HG03025 (cell line): Measurements from ENCODE around the gene SLC25A51.
A peak's percentile ranks its signal among the peaks of the same experiment; 100 is the strongest.
"Not testable (repeated sequence)": the region's sequence is repeated elsewhere in the genome, so short reads cannot be mapped to it uniquely, and the experiment has no call there.

Experiments
- ATAC-seq: cut with Tn5 transposase; IDR thresholded peaks from one replicate; pipeline ENCODE4 v1.9.1; 2021; ENCODE audit warnings: mild to moderate bottlenecking, moderate library complexity; ENCODE audit not compliant: unreplicated experiment, low FRiP score

The SLC25A51 gene

GRCh38 chr9:37906312-37907239 is 2.6 kb upstream of the SLC25A51 start:
- no peak for ATAC-seq

DNA sequence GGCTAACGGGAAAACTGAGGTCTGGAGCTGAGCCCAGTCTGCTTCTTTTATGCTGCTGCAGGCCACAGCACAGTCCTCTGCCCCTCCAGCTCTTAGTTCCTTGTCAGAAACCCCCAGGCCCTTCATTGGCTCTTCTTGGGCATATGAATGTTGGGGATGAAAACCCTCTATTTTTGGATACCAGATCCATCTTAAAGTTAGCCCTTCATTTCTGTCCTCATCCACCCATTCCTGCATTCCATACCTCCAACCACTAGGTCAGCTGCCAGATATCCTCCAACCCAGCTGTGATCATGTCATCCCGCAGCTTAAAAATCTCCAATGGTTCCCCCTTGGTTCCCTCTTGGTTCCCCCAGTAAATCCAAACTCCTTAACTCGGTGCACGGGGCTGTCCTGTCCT is 1.8 kb upstream of the SLC25A51 start:
- ATAC-seq: no peak

DNA sequence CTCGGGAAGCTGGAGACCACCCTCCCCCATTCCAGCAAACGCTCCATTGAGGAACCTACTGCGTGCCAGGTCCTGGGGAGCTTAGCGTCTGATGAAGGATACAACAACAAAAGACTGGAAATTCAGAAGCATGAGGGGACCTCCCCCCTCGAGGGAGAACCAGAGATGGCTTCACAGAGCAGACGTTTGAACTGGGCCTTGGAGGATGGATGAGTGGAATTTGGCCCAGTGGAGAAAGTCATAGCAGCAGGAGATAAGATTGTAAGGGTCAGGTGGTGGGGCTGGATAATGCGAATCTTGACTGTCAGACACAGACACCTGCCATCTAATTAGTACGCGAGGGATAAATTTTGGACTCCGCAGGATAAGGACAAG is 1.2 kb upstream of the SLC25A51 start:
- no peak for ATAC-seq

DNA sequence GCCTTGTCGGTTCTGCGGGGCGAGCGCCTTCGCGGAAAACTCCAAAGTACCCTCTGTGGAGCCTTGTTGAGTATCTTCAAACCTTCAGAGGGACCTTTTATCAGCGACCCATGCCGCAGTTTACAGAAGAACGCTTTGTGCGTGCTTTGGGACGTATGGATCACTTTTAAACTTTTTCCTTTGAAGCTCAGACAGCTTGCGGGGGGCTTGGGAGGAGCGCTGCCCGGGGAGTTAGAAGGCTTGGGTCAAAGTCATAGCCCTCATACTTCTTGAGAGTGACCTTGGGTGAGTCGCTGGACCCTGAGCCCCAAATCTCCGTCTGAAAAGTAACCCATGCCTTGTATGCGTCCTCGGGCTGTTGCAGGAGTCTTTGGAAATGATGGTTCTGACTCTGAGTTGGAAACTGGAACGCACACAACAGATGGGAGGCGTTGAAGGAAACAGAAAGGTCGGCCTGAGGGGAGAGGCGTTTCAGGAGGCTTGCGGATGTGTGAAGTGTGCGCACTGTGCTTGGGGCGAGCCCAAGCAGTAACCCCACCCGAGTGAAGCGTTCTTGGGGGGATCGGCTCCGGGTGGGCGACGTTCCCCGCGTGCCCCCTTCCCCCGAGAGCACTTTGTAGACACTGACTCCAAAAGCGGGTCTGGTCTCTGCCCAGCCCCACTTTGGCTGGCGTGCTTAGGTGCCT is 661 bp upstream of the SLC25A51 start:
- no peak for ATAC-seq

DNA sequence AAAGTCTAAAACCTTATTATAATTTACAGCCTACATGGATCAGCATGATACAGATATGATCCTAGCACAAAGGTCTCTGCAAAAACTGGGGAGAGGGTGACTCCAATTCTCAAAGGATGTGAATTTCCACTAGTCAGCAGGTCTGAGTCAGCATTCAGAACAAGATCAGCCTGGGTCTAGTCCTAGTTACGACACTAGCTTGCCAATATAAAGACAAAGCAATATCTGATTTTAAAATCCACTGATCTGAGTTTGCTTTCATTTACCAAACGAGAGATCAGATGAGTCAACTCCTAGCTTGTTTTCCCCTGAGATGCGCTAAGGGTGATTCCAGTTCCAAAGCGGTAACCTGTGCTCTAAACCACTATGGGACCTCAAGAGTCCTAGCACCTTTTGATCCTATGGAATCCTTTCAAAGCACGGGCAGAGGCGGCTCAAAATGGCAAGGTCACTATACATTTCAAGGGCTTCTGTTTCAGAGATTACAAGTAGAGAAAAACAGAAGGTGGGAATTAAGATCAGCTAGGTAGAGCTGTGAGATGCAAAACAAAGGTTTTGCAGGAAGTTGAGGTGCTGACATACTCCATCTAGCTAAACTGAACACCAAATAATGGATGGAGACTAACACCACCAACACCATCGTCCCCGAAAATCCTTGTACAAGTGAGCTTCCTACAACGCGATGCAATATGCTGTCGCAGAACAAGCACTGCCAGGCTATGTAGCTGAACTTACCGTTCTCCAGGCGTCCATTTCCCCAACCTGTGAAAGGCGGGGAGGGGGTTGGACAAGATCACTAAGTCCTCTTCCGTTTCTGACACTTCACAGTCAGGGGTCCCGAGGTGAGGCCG is 906 bp downstream of the SLC25A51 start:
- peak; percentile 2 for ATAC-seq

DNA sequence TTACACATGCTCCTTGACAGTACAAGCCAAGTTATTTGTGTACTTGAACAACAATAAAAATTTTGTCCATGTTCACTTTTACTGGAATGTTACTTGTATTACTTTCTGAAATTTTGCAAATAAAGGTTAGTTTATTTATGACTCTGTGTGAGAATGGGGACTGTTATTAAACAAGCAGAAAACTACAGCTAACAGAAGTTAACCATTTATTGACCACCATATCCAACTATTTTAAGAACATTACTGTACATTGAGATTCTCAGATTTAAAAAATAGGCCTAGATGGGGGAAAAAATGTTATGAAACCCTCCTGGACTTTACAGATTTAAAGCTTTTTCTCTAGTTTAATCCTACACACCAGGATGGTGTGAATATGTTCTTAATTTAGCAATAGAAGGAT is 1.8 kb downstream of the SLC25A51 start:
- ATAC-seq: no peak

DNA sequence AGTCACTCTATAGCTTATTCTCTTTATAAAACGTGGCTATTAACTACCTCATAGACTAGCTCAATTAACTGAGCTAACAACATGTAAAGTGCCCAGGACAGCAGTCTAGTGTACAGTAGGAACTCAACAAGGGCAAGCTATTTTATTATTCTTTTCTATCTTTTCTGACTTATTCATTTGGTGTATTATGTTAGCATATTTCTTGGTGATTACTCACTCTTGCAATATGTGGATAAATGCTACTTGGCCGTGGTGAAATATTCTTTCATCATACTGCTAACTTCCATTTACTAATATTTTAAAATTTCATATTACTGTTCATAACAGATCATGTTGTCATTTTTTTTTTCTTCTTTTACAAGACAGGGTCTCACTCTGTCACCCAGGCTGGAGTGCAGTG is 4.9 kb downstream of the SLC25A51 start:
- ATAC-seq: no peak

GRCh38 chr9:37897665-37898064 is 6.3 kb downstream of the SLC25A51 start:
- no peak for ATAC-seq

DNA sequence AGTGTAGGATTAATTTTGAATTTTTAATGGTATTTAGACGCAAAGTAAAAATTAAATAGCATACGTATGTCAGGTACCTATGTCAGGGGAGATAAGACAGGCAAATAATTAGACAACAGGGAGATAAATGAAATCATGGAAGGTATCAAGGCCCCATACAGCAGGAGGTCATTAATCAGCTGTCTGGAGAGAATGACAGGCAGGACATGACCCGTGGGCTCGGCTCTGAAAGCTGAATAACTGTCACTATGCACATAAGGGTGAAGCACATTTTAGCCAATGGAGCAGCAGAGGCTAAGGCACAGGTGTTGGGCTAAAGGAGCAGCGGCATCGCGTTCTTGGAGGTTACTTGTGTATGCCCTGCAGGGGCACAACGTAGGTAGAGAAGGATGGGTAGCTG is 11.9 kb downstream of the SLC25A51 start:
- no peak for ATAC-seq

DNA sequence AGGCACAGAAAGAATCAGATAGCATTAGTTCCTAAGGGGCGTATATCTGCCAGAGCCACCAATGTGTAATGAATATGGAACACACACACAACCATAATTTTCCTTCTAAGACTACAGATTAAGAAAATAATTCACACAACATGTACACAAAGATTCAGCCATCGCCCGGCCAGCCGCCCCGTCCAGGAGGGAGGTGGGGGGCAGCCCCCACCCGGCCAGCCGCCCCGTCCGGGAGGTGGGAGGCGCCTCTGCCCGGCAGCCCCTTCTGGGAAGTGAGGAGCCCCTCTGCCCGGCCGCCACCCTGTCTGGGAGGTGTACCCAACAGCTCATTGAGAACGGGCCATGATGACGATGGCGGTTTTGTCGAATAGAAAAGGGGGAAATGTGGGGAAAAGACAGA is 12.9 kb downstream of the SLC25A51 start:
- ATAC-seq: not testable (repeated sequence)

DNA sequence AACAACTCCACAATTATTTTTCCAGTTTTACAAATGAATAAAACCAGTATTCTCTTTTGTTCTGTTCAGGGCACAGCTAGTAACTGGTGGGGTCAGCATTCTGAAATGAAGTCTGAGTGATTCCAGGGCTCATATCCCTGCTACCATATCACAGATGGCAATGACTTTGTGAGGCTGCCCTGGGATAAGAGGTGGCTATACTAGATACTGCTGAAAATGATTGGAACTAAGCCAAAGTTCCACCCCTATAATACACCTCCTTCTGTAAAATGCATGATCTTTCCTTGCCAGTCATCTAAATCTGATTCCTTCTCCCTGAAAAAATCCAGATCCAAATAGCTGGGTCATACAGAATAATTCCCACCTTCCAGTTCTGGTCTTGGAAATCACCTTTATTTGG is 14.4 kb downstream of the SLC25A51 start:
- ATAC-seq: no peak

DNA sequence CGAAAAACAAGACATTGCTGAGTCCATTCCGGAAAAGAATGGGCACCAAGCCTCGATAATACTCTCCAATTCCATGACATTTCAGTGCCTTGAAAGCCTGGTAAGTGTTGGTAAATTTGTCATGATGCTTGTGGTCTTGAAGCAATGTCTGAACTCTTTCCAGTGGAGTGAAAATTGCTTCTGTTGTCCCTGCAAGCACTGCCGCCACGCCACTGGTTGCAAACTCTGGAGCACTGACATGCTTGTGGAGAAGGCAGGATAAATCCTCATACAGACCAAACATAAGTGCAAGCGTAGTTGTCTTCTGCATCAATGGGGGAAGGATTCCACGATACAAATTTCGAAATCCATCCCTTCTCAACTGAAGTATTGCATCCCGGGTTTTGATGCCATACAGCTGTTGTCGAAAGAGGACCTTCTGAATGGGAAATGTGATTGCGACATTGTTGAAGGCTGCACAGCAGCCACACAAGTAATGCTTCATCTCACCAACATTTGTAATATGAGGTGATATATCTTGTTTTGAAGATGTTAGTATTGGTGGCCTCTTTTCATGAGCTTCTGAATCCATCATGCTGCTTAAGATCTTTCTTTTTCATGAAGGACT is 15.8 kb downstream of the SLC25A51 start:
- ATAC-seq: not testable (repeated sequence)

DNA sequence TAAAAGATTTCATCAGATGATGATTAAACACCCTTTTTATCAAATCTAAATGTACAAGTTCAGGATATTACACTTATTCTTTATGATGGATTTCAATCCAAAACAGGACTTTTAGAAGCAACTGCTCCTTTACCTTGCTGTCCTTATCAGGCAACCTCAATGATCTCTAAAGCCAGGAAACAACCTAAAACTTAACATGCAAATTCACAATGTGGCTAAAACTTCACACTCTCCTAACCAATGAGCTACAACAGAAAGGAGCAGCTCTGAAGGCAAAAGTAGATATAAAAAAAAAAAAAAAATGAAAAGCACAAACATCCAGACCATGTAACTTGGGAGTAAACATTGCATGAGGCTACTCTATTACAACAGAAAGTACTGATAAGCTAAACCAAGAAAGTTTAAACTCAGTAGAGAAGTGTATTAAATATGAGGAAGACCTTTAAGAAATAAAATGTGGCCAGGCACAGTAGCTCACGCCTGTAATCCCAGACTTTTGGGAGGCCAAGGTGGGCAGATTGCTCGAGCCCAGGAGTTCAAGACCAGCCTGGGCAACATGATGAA is 22.9 kb downstream of the SLC25A51 start:
- no peak for ATAC-seq

- no peak for ATAC-seq
Observed at GRCh38 chr9:37876376-37876775, 27.6 kb downstream of the SLC25A51 start.

GRCh38 chr9:37873955-37874354 is 30.0 kb downstream of the SLC25A51 start:
- no peak for ATAC-seq

GRCh38 chr9:37870799-37871176 is 33.1 kb downstream of the SLC25A51 start:
- no peak for ATAC-seq

DNA sequence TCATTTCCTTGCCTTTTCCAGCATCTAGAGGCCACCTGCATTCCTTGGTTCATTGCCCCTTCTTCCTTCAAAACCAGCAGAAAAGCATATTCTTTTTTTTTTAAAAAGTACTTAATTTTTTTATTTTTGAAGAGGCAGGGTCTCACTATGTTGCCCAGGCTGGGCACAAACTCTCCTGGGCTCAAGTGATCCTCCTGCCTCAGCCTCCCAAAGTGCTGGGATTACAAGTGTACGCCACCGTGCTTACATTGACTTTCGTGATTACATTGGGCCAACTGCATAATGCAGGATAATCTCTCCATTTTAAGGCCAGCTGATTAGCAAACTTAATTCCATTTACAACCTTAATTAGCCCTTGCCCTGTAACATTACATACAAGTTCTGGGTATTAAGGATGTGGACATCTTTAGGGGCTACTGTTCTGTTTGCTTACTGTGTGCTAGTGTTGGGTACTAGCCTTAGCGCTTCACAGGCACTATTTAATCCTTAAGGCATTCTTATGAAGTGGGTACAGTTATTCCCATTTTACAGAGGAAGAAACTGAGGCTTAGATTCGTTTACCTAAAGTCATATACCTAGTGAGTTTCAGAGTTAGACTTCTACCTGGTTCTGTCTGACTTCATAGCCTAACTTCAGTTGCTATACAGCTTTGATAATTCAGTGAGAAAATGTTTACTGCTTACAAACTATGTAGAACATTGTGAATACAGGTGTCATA is 33.7 kb downstream of the SLC25A51 start:
- ATAC-seq: no peak

DNA sequence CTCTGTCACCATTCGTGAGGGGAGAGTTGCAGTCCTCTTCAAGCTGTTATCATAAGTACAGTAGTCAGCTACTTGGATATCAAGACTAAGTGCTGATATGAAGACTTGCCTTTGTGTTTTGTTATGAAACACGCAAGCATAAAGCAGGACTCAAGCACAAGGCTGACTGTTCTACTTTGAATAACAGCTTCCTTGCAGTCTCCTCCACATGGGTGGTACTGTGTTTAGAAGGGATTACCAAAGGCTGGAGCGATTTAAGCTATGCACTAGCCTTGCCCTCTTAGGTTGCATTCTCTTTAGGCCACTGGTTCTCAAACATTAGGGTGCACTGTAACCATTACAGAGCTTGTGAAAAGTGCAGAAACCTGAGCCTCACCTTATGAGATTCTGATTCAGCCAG is 41.4 kb downstream of the SLC25A51 start:
- no peak for ATAC-seq

GRCh38 chr9:37859043-37859442 is 44.9 kb downstream of the SLC25A51 start:
- ATAC-seq: no peak

DNA sequence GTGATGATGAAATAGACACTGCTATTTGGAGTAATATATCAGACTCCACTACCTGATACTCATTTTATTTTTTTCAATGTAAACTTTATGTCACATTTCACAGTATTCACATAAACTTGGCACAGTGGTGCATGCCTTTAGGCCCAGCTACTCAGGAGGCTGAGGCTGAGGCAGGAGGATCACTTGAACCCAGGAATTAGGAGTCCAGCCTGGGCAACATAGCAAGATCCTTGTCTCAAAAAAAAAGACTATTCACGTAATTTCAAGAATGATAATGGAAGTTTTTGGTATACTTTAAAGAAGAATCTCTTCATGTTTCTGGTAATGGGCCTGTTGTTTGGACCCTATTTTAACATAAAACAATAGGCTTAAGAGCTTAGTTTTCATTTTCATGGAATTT is 47.4 kb downstream of the SLC25A51 start:
- no peak for ATAC-seq
